ENCODE results near the gene BATF2. TPM values are rescaled to one million over a fixed set of nuclear protein-coding genes. Genes with fewer than 3 reads are reported as not detected.

BATF2 gene
- total and polyA plus RNA-seq, 9 donors = 1.4 to 3.4 (median 2.3) TPM

- Histone ChIP-seq H3K27me3 (no peaks in the 10 kb centered on the region), H3K9me3 (peaks cover 0 to 4% of the 10 kb centered on the region in 2 donors), H3K27ac (no peak within 1 kb of the TSS), H3K36me3 (no peaks in the 10 kb centered on the region), H3K4me1 (ENCODE audit: insufficient read depth) (peaks cover 3% of the 10 kb centered on the region), H3K4me3 (no peak within 1 kb of the TSS)
- 15 to 21% (median 19%) methylated on average over 64 to 68 of the region's 69 CpGs for WGBS, 3 donors
- peak; percentile 78 to 89 (median 84) for DNase-seq
- intact Hi-C loops (cut with DNase I) = no loop called here
- TF ChIP-seq CTCF (IDR thresholded peaks at IDR 0.05) (no peak), EP300 (IDR thresholded peaks at IDR 0.05) (no peak), POLR2A (IDR thresholded peaks at IDR 0.05) (no peak)
Observed at GRCh38 chr11:64971421-64972233, 25.1 kb downstream of the BATF2 start, which contains the start of gene MAJIN. TSS of gene MAJIN (minus strand) at chr11:64972108. CDS start at chr11:64959405, 12,703 bp downstream.

- 89 to 92% (median 92%) methylated on average over 8 of the region's 8 CpGs for WGBS, 3 donors
- DNase-seq = no peak
- Histone ChIP-seq H3K27me3 (no peaks in the 10 kb centered on the region), H3K9me3 (peaks cover 0 to 4% of the 10 kb centered on the region in 2 donors), H3K4me3 (no peak overlapping the region), H3K4me1 (ENCODE audit: insufficient read depth) (peaks cover 3% of the 10 kb centered on the region), H3K27ac (no peak overlapping the region), H3K36me3 (no peaks in the 10 kb centered on the region)
- TF ChIP-seq EP300 (IDR thresholded peaks at IDR 0.05) (no peak), POLR2A (IDR thresholded peaks at IDR 0.05) (no peak), CTCF (IDR thresholded peaks at IDR 0.05) (no peak)
- intact Hi-C loops (cut with DNase I) = no loop called here
Observed at GRCh38 chr11:64970731-64971151, 26.0 kb downstream of the BATF2 start.

- intact Hi-C loops (cut with DNase I) = no loop called here
- no peak for DNase-seq
- Histone ChIP-seq H3K9me3 (peaks cover 0 to 4% of the 10 kb centered on the region in 2 donors), H3K27ac (no peak overlapping the region), H3K36me3 (no peaks in the 10 kb centered on the region), H3K27me3 (no peaks in the 10 kb centered on the region), H3K4me3 (no peak overlapping the region), H3K4me1 (ENCODE audit: insufficient read depth) (peaks cover 3% of the 10 kb centered on the region)
- no peak for TF ChIP-seq CTCF (IDR thresholded peaks at IDR 0.05)
- TF ChIP-seq EP300 (IDR thresholded peaks at IDR 0.05) = no peak
- TF ChIP-seq POLR2A (IDR thresholded peaks at IDR 0.05) = no peak
- 34 to 48% (median 40%) methylated on average over 5 of the region's 5 CpGs for WGBS, 3 donors
Observed at GRCh38 chr11:64969209-64969608, 27.6 kb downstream of the BATF2 start.

GRCh38 chr11:64967375-64967774, 29.4 kb downstream of the BATF2 start:
- H3K36me3 ChIP-seq = no peaks in the 10 kb centered on the region
- H3K4me1 ChIP-seq (ENCODE audit: insufficient read depth) = peaks cover 3% of the 10 kb centered on the region
- H3K27ac ChIP-seq = no peak overlapping the region
- WGBS, 3 donors = 87 to 91% (median 88%) methylated on average over 3 of the region's 3 CpGs
- TF ChIP-seq CTCF (IDR thresholded peaks at IDR 0.05) = no peak
- no peak for TF ChIP-seq EP300 (IDR thresholded peaks at IDR 0.05)
- no peak for TF ChIP-seq POLR2A (IDR thresholded peaks at IDR 0.05)
- intact Hi-C loops (cut with DNase I) = no loop called here
- no peaks in the 10 kb centered on the region for H3K9me3 ChIP-seq
- no peak for DNase-seq
- H3K4me3 ChIP-seq = no peak overlapping the region
- H3K27me3 ChIP-seq = no peaks in the 10 kb centered on the region

All from ovary (tissue), 9 donors.